Trophoblast cell (in vitro differentiated cells and primary cell): ENCODE results near the gene SEMA4F.
A peak's percentile ranks its signal among the peaks of the same experiment; 100 is the strongest.

Experiments used
- DNase-seq, 2 donors: peaks; one replicate each; pipeline ENCODE4 v3.0.0-alpha.2; 2016
- H2AFZ ChIP-seq: 2 replicates; pipeline ENCODE4 v1.6.1; 2013; ENCODE audit warnings: low read length, moderate library complexity, mild to moderate bottlenecking; ENCODE audit not compliant: insufficient read depth, poor library complexity
- H2AK5ac ChIP-seq: 2 replicates; pipeline ENCODE4 v1.6.1; 2013; ENCODE audit warnings: mild to moderate bottlenecking, low read length
- H2BK120ac ChIP-seq: 2 replicates; pipeline ENCODE4 v1.6.1; 2013; ENCODE audit warnings: low read length, mild to moderate bottlenecking, moderate library complexity; ENCODE audit not compliant: insufficient read depth, poor library complexity
- H2BK12ac ChIP-seq: 2 replicates; pipeline ENCODE4 v1.6.1; 2013; ENCODE audit warnings: mild to moderate bottlenecking, low read length, moderate library complexity
- H2BK5ac ChIP-seq: 2 replicates; pipeline ENCODE4 v1.6.1; 2013; ENCODE audit warnings: low read length, low read depth, moderate library complexity, mild to moderate bottlenecking; ENCODE audit not compliant: poor library complexity
- H3K14ac ChIP-seq: 2 replicates; pipeline ENCODE4 v1.6.1; 2013; ENCODE audit warnings: mild to moderate bottlenecking, low read length
- H3K18ac ChIP-seq: 2 replicates; pipeline ENCODE4 v1.6.1; 2013; ENCODE audit warnings: mild to moderate bottlenecking, low read length
- H3K23ac ChIP-seq: 2 replicates; pipeline ENCODE4 v1.6.1; 2013; ENCODE audit warnings: low read length
- H3K27ac ChIP-seq: 2 replicates; pipeline ENCODE4 v1.5.1; 2013; ENCODE audit warnings: low read depth, mild to moderate bottlenecking, inconsistent platforms, low read length, moderate library complexity
- H3K27me3 ChIP-seq: 2 replicates; pipeline ENCODE4 v1.6.1; 2013; ENCODE audit warnings: inconsistent platforms, mild to moderate bottlenecking, low read length, moderate library complexity; ENCODE audit not compliant: insufficient read depth
- H3K36me3 ChIP-seq, 2 experiments: 1 replicate in 1 of 2; 2 replicates in 1 of 2; pipeline ENCODE4 v1.6.1; 2013; ENCODE audit warnings: low read length in 2 of 2, mild to moderate bottlenecking in 2 of 2, moderate library complexity in 1 of 2; ENCODE audit not compliant: insufficient read depth in 2 of 2, control insufficient read depth in 1 of 2
- H3K4ac ChIP-seq: 2 replicates; pipeline ENCODE4 v1.6.1; 2013; ENCODE audit warnings: low read depth, mild to moderate bottlenecking, low read length, moderate library complexity
- H3K4me1 ChIP-seq, 2 experiments: 1 replicate in 1 of 2; 2 replicates in 1 of 2; pipeline ENCODE4 v1.6.1; 2013; ENCODE audit warnings: low read length in 2 of 2, mild to moderate bottlenecking in 2 of 2, moderate library complexity in 1 of 2; ENCODE audit not compliant: insufficient read depth in 2 of 2, control insufficient read depth in 1 of 2
- H3K4me2 ChIP-seq: 2 replicates; pipeline ENCODE4 v1.6.1; 2013; ENCODE audit warnings: inconsistent platforms, mild to moderate bottlenecking, low read length, moderate library complexity
- H3K4me3 ChIP-seq: 2 replicates; pipeline ENCODE4 v1.5.1; 2013; ENCODE audit warnings: mild to moderate bottlenecking, low read depth, low read length, inconsistent platforms
- H3K79me1 ChIP-seq: one replicate; pipeline ENCODE4 v1.6.1; 2013; ENCODE audit warnings: low read length
- H3K79me2 ChIP-seq: 2 replicates; pipeline ENCODE4 v1.6.1; 2013; ENCODE audit warnings: low read length, mild to moderate bottlenecking; ENCODE audit not compliant: control insufficient read depth, insufficient read depth, poor library complexity
- H3K9ac ChIP-seq: 2 replicates; pipeline ENCODE4 v1.6.1; 2013; ENCODE audit warnings: mild to moderate bottlenecking, low read length
- H3K9me3 ChIP-seq: 2 replicates; pipeline ENCODE4 v1.6.1; 2013; ENCODE audit warnings: low read depth, mild to moderate bottlenecking, control low read depth, inconsistent platforms, low read length; ENCODE audit not compliant: insufficient read depth
- H4K12ac ChIP-seq: 2 replicates; pipeline ENCODE4 v1.6.1; 2013; ENCODE audit warnings: low read depth, mild to moderate bottlenecking, low read length, moderate library complexity
- H4K8ac ChIP-seq: 2 replicates; pipeline ENCODE4 v1.6.1; 2013; ENCODE audit warnings: low read depth, mild to moderate bottlenecking, low read length, moderate library complexity
- H4K91ac ChIP-seq: one replicate; pipeline ENCODE4 v1.6.1; 2013; ENCODE audit warnings: low read depth, mild to moderate bottlenecking, low read length, moderate library complexity
- WGBS: extraction: QIAGEN DNeasy Blood & Tissue Kit; methylation state at CpG from one replicate; pipeline ENCODE4 v1.1.7; 2013; ENCODE audit warnings: missing lambda C conversion rate; ENCODE audit not compliant: insufficient read length, insufficient coverage; ENCODE audit errors: extremely low coverage; 5-methylcytosine and 5-hydroxymethylcytosine counted together

Gene SEMA4F

DNA sequence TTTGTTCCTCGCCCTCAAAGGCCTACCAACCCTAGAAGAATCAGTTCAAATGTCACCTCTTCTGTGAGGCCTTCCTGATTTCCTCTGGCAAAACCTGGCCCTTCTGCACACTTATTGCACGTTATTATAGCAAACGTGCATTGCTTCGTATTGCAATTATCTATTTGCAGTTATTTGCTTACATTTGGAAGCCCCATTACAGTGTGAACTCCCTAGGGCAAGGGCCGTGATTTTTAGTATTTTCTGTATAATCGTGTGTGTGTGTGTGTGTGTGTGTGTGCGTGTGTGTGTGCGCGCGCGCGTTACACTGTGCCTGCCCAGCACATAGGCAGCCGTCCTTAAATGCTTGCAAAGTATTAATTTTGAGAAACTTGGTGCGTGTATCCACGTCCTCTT lies 460 bp upstream of the SEMA4F start:
- no CpG with 5 or more reads among the region's 15 CpGs for WGBS
- Histone ChIP-seq H2BK120ac (no peak overlapping the region), H3K14ac (no peak overlapping the region), H3K4ac (no peak overlapping the region), H3K27me3 (peaks cover 12% of the 10 kb centered on the region), H3K18ac (no peak overlapping the region), H3K9me3 (peaks cover 4% of the 10 kb centered on the region), H4K12ac (peak overlapping the region; percentile 6), H3K27ac (no peak overlapping the region), H3K79me2 (no peaks in the 10 kb centered on the region), H2AFZ (peak overlapping the region; percentile 80), H3K4me3 (peak overlapping the region; percentile 54), H3K9ac (no peak overlapping the region), H3K23ac (no peak overlapping the region), H2AK5ac (no peak overlapping the region), H3K4me2 (peak overlapping the region; percentile 90), H2BK12ac (no peak overlapping the region), H4K8ac (peak overlapping the region; percentile 79), H2BK5ac (no peak overlapping the region), H3K79me1 (no peaks in the 10 kb centered on the region), H3K4me1 (peaks cover 4 to 9% of the 10 kb centered on the region in 2 experiments), H4K91ac (no peak overlapping the region), H3K36me3 (no peaks in the 10 kb centered on the region)
- DNase-seq = no peak

- no peak overlapping the region for H2AFZ ChIP-seq
- DNase-seq = no peak
- H3K18ac ChIP-seq = no peak overlapping the region
- no peak overlapping the region for H3K14ac ChIP-seq
- no peak overlapping the region for H3K27ac ChIP-seq
- H3K23ac ChIP-seq = no peak overlapping the region
- H2BK5ac ChIP-seq = no peak overlapping the region
- WGBS = no CpG with 5 or more reads among the region's 1 CpG
- H3K9ac ChIP-seq = no peak overlapping the region
- H3K9me3 ChIP-seq = peaks cover 4% of the 10 kb centered on the region
- H4K8ac ChIP-seq = no peak overlapping the region
- no peaks in the 10 kb centered on the region for H3K79me1 ChIP-seq
- H2AK5ac ChIP-seq = no peak overlapping the region
- no peaks in the 10 kb centered on the region for H3K79me2 ChIP-seq
- no peak overlapping the region for H2BK12ac ChIP-seq
- H4K91ac ChIP-seq = no peak overlapping the region
- H3K4ac ChIP-seq = no peak overlapping the region
- no peak overlapping the region for H3K4me2 ChIP-seq
- no peak overlapping the region for H3K4me3 ChIP-seq
- no peak overlapping the region for H4K12ac ChIP-seq
- peaks cover 12% of the 10 kb centered on the region for H3K27me3 ChIP-seq
- peaks cover 4 to 7% of the 10 kb centered on the region in 2 experiments for H3K4me1 ChIP-seq
- H3K36me3 ChIP-seq = no peaks in the 10 kb centered on the region
- H2BK120ac ChIP-seq = no peak overlapping the region
Measured at GRCh38 chr2:74655579-74655978, 1.5 kb downstream of the SEMA4F start.

DNA sequence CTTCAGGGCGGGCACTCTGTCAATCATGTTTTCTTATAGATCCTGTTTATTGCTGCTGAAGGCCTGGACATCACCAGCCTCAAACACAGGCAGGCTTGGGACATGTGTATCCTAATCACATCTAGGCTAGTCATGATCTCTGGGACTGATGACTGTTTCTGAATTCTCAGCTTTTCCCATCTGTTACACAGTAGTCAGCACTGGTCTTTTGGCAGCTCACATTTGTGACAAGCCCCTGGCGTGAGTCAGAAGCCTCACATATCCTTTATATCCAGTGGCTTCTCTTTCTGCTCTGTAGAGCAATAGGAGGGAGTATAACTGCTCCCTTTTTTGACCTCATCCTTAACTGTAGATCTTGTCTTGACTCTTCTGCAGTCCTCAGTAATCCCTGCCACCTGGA lies 4.5 kb downstream of the SEMA4F start:
- Histone ChIP-seq H3K27ac (no peak overlapping the region), H3K18ac (no peak overlapping the region), H3K79me1 (no peaks in the 10 kb centered on the region), H3K9ac (no peak overlapping the region), H3K36me3 (no peaks in the 10 kb centered on the region), H3K4me3 (no peak overlapping the region), H2AFZ (no peak overlapping the region), H4K91ac (no peak overlapping the region), H3K4me1 (peaks cover 4 to 6% of the 10 kb centered on the region in 2 experiments), H3K14ac (no peak overlapping the region), H3K23ac (no peak overlapping the region), H2AK5ac (no peak overlapping the region), H3K79me2 (no peaks in the 10 kb centered on the region), H3K4me2 (no peak overlapping the region), H4K12ac (no peak overlapping the region), H3K4ac (no peak overlapping the region), H2BK5ac (no peak overlapping the region), H3K27me3 (peaks cover 12% of the 10 kb centered on the region), H4K8ac (no peak overlapping the region), H2BK12ac (no peak overlapping the region), H2BK120ac (no peak overlapping the region), H3K9me3 (peaks cover 4% of the 10 kb centered on the region)
- no CpG with 5 or more reads among the region's 2 CpGs for WGBS
- DNase-seq = no peak

- Histone ChIP-seq H3K9me3 (peaks cover 4% of the 10 kb centered on the region), H3K14ac (no peak overlapping the region), H4K12ac (no peak overlapping the region)
Measured at GRCh38 chr2:74659462-74659861, 5.4 kb downstream of the SEMA4F start.

More at GRCh38 chr2:74659462-74659861, 5.4 kb downstream of the SEMA4F start:
- Histone ChIP-seq H2BK5ac (no peak overlapping the region), H3K4ac (no peak overlapping the region), H3K4me2 (no peak overlapping the region), H2BK12ac (no peak overlapping the region), H2AFZ (no peak overlapping the region), H2BK120ac (no peak overlapping the region), H4K8ac (no peak overlapping the region), H3K18ac (no peak overlapping the region), H3K4me3 (no peak overlapping the region), H3K79me2 (no peaks in the 10 kb centered on the region), H3K23ac (no peak overlapping the region), H3K9ac (no peak overlapping the region), H4K91ac (no peak overlapping the region), H3K79me1 (no peaks in the 10 kb centered on the region), H3K27me3 (peaks cover 12% of the 10 kb centered on the region), H2AK5ac (no peak overlapping the region), H3K4me1 (peaks cover 3 to 4% of the 10 kb centered on the region in 2 experiments), H3K36me3 (no peaks in the 10 kb centered on the region), H3K27ac (no peak overlapping the region)
- WGBS = no CpG with 5 or more reads among the region's 2 CpGs
- no peak for DNase-seq
